ENCODE data around the gene MYCBPAP.

Gene MYCBPAP

DNA sequence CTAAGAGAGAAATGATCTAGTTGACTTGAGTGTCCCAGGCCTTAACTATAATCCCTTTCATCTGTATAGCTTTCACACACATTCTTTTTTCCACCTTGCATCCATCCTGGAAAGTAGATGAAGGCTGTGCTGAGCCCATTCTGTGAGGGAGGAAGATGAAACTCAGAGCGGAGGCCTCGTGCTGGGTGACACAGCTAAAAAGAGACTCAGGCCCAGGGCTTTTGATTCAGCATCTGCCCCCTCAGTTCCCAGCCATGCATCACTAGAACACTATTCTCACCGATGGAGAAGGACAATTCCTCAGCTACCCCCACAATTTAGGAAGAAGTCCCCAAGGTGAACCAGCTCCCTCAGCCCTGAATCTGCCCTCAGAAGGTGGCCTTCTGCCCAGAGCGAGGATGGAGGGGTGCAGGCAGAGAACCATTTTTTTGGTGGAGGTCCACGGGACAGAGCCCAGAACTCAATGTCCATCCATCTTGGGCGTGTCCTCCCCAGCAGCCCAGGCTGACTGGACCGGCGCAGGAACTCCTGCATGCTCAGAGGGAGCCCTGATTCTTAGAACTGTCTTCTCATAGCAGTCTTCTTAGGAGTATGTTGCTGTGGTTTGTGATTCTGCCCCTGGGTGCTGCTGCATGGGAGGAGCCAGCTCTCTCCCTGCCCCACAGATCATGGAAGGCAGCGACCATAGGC lies 5.8 kb upstream of the MYCBPAP start:
- H3K36me3 ChIP-seq (ENCODE audit: control insufficient read depth, insufficient read depth, low read length): no peaks in the 10 kb centered on the region
- H3K27me3 ChIP-seq (ENCODE audit: control insufficient read depth, insufficient read depth, low read length): no peaks in the 10 kb centered on the region
- H3K9me3 ChIP-seq (ENCODE audit: control insufficient read depth, insufficient read depth, low read length): no peaks in the 10 kb centered on the region
- no peak for DNase-seq (ENCODE audit: low read depth, low spot score)
- H3K27ac ChIP-seq (ENCODE audit: low read length): no peak overlapping the region
- H3K4me3 ChIP-seq (ENCODE audit: low read length): no peak overlapping the region
- no CpG with 5 or more reads among the region's 9 CpGs for WGBS (ENCODE audit: insufficient coverage, insufficient read length)
- H3K4me1 ChIP-seq (ENCODE audit: control insufficient read depth, insufficient read depth, low read length): no peaks in the 10 kb centered on the region

DNA sequence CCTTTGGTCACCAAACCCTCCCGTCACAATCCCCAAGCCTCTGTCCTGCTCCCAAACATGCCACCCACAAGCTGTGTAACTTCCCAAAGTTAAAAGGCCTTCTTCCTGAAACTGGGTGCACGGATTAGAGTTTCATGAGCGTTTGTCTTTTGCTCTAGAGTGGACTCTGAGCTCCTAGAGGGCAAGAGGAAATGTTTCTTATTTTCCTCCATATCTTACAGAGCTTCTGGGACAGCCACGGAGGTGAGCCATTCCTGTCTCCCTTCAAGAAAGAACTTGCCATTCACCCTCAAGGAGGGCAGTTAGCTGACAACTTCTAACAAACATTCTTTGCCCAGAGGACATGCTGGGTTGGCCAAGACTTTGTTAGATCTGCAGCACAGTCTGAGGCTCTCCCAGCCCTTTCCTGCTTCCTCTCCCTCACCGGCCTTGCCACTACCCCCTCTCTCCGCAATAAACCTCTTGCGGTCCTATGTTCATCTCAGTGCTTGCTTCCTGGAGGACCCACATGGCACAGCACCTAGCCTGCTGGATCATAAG lies 2.6 kb upstream of the MYCBPAP start:
- WGBS (ENCODE audit: insufficient coverage, insufficient read length): no CpG with 5 or more reads among the region's 7 CpGs
- Histone ChIP-seq H3K9me3 (ENCODE audit: control insufficient read depth, insufficient read depth, low read length) (no peaks in the 10 kb centered on the region), H3K4me3 (ENCODE audit: low read length) (no peak overlapping the region), H3K36me3 (ENCODE audit: control insufficient read depth, insufficient read depth, low read length) (no peaks in the 10 kb centered on the region), H3K4me1 (ENCODE audit: control insufficient read depth, insufficient read depth, low read length) (peaks cover 3% of the 10 kb centered on the region), H3K27me3 (ENCODE audit: control insufficient read depth, insufficient read depth, low read length) (no peaks in the 10 kb centered on the region), H3K27ac (ENCODE audit: low read length) (no peak overlapping the region)
- DNase-seq (ENCODE audit: low read depth, low spot score): no peak

GRCh38 chr17:50506298-50506697 lies 1.9 kb upstream of the MYCBPAP start:
- H3K4me1 ChIP-seq (ENCODE audit: control insufficient read depth, insufficient read depth, low read length): peaks cover 3% of the 10 kb centered on the region
- H3K36me3 ChIP-seq (ENCODE audit: control insufficient read depth, insufficient read depth, low read length): no peaks in the 10 kb centered on the region
- H3K4me3 ChIP-seq (ENCODE audit: low read length): no peak overlapping the region
- no peak overlapping the region for H3K27ac ChIP-seq (ENCODE audit: low read length)
- WGBS (ENCODE audit: insufficient coverage, insufficient read length): no CpG with 5 or more reads among the region's 7 CpGs
- no peak for DNase-seq (ENCODE audit: low read depth, low spot score)
- H3K27me3 ChIP-seq (ENCODE audit: control insufficient read depth, insufficient read depth, low read length): no peaks in the 10 kb centered on the region
- no peaks in the 10 kb centered on the region for H3K9me3 ChIP-seq (ENCODE audit: control insufficient read depth, insufficient read depth, low read length)

DNA sequence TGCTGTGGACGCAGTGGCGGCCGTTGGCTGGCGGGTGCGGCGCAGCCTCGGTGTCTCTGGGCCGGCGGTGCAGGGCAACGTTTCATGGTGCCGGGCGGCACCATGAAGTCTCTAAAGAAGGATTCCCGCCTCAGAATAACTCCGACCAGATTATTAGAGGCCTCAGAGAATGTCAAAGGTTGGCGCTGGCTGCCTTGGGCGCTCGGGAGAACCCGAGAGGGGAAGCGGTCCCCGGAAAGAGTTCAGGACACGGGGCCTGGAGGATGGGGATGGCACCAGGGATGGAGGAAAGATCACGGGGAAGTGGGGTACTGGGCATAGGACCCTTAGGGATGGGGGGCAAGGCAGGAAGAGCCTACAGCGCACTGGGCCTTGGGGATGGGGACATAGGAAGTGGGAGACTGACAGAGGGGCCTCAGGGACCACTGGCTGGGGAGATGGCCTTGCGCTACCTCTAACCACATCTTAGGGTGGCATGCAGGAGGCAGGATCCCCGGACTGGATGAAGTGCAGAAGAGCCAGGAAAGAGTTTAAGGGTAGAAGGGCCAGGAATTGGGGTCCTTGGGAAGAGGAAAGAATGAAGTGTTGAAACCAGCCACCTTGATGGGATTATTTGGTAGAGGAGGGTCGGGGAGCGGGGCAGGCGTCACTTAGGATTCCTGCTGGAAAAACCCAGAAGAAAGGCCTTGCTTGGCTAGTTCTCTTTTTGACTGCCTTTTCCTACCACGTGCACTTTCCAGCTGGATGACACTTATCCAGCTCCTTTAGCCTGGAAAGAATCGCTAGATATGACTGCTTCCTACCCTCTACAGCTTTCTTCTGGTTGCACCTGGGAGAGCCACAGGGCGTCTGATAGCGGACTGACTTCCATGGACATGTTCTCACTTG lies 578 bp downstream of the MYCBPAP start:
- WGBS (ENCODE audit: insufficient coverage, insufficient read length): no CpG with 5 or more reads among the region's 32 CpGs
- no peaks in the 10 kb centered on the region; the same call in 1 of the 2 replicates for H3K27me3 ChIP-seq (ENCODE audit: control insufficient read depth, insufficient read depth, low read length)
- DNase-seq (ENCODE audit: low read depth, low spot score): no peak
- no peaks in the 10 kb centered on the region for H3K36me3 ChIP-seq (ENCODE audit: control insufficient read depth, insufficient read depth, low read length)
- no peaks in the 10 kb centered on the region for H3K9me3 ChIP-seq (ENCODE audit: control insufficient read depth, insufficient read depth, low read length)
- peaks cover 3% of the 10 kb centered on the region for H3K4me1 ChIP-seq (ENCODE audit: control insufficient read depth, insufficient read depth, low read length)
- H3K4me3 ChIP-seq (ENCODE audit: low read length): peak overlapping the region; percentile 81
- no peak overlapping the region for H3K27ac ChIP-seq (ENCODE audit: low read length)

- DNase-seq (ENCODE audit: low read depth, low spot score): no peak
- no CpG with 5 or more reads among the region's 3 CpGs for WGBS (ENCODE audit: insufficient coverage, insufficient read length)
- H3K4me1 ChIP-seq (ENCODE audit: control insufficient read depth, insufficient read depth, low read length): peaks cover 4% of the 10 kb centered on the region
- H3K27me3 ChIP-seq (ENCODE audit: control insufficient read depth, insufficient read depth, low read length): no peaks in the 10 kb centered on the region; the same call in 1 of the 2 replicates
- no peak overlapping the region for H3K27ac ChIP-seq (ENCODE audit: low read length)
- no peaks in the 10 kb centered on the region for H3K36me3 ChIP-seq (ENCODE audit: control insufficient read depth, insufficient read depth, low read length)
- no peak overlapping the region for H3K4me3 ChIP-seq (ENCODE audit: low read length)
- no peaks in the 10 kb centered on the region for H3K9me3 ChIP-seq (ENCODE audit: control insufficient read depth, insufficient read depth, low read length)
Observed at GRCh38 chr17:50511058-50511457, 2.8 kb downstream of the MYCBPAP start.

GRCh38 chr17:50513495-50513894 lies 5.3 kb downstream of the MYCBPAP start:
- no peak overlapping the region for H3K4me3 ChIP-seq (ENCODE audit: low read length)
- no CpG with 5 or more reads among the region's 4 CpGs for WGBS (ENCODE audit: insufficient coverage, insufficient read length)
- no peaks in the 10 kb centered on the region for H3K9me3 ChIP-seq (ENCODE audit: control insufficient read depth, insufficient read depth, low read length)
- no peak overlapping the region for H3K27ac ChIP-seq (ENCODE audit: low read length)
- H3K4me1 ChIP-seq (ENCODE audit: control insufficient read depth, insufficient read depth, low read length): peaks cover 4% of the 10 kb centered on the region
- no peaks in the 10 kb centered on the region; the same call in 1 of the 2 replicates for H3K27me3 ChIP-seq (ENCODE audit: control insufficient read depth, insufficient read depth, low read length)
- H3K36me3 ChIP-seq (ENCODE audit: control insufficient read depth, insufficient read depth, low read length): no peaks in the 10 kb centered on the region
- no peak for DNase-seq (ENCODE audit: low read depth, low spot score)

- Histone ChIP-seq H3K27me3 (ENCODE audit: control insufficient read depth, insufficient read depth, low read length) (no peaks in the 10 kb centered on the region; the same call in 1 of the 2 replicates), H3K9me3 (ENCODE audit: control insufficient read depth, insufficient read depth, low read length) (no peaks in the 10 kb centered on the region), H3K4me1 (ENCODE audit: control insufficient read depth, insufficient read depth, low read length) (0 out of 2 replicates have a peak, but pooled peaks cover 1% of the 10 kb centered on the region), H3K27ac (ENCODE audit: low read length) (no peak overlapping the region), H3K36me3 (ENCODE audit: control insufficient read depth, insufficient read depth, low read length) (no peaks in the 10 kb centered on the region), H3K4me3 (ENCODE audit: low read length) (no peak overlapping the region)
- DNase-seq (ENCODE audit: low read depth, low spot score): no peak
- no CpG with 5 or more reads among the region's 3 CpGs for WGBS (ENCODE audit: insufficient coverage, insufficient read length)
Observed at GRCh38 chr17:50514388-50514787, 6.1 kb downstream of the MYCBPAP start.

DNA sequence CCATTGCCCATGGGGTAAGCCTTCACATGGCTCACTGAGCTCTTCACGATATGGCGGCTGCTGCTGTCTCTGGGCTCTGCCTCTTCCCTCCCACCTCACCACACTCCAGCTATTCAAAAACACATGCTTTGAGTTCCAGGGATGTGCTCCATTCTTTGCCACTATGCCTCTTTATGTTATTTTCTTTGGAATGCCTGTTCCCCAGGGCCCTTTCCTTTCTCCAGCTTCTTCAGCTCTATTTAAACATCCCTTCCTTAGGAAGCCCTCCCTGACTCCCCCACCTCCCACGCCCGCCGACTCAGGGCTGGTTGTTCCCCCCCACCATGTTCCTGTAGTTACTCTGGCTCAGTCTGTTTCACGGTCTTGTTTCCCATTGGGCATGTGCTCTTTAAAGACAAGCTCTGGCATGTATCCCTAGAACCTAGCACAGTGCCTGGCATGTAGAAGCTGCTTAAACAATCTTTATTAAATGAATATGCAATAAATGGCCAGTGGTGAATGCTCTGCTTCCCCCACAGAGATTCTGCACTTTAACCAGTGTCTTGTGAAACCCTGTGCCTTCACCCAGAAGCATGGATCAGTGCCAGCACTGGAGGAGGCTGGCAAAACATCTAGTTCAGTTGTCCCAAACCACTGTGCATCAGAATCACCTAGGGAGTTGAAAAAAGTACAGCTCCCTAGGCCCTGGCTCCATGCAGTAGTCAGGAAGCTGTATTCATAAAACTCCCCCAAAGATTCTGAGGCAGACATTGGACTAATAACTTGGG lies 6.9 kb downstream of the MYCBPAP start:
- Histone ChIP-seq H3K4me3 (ENCODE audit: low read length) (no peak overlapping the region), H3K9me3 (ENCODE audit: control insufficient read depth, insufficient read depth, low read length) (no peaks in the 10 kb centered on the region), H3K4me1 (ENCODE audit: control insufficient read depth, insufficient read depth, low read length) (0 out of 2 replicates have a peak, but pooled peaks cover 1% of the 10 kb centered on the region), H3K27ac (ENCODE audit: low read length) (no peak overlapping the region), H3K27me3 (ENCODE audit: control insufficient read depth, insufficient read depth, low read length) (no peaks in the 10 kb centered on the region; the same call in 1 of the 2 replicates), H3K36me3 (ENCODE audit: control insufficient read depth, insufficient read depth, low read length) (no peaks in the 10 kb centered on the region)
- no CpG with 5 or more reads among the region's 6 CpGs for WGBS (ENCODE audit: insufficient coverage, insufficient read length)
- DNase-seq (ENCODE audit: low read depth, low spot score): no peak

DNA sequence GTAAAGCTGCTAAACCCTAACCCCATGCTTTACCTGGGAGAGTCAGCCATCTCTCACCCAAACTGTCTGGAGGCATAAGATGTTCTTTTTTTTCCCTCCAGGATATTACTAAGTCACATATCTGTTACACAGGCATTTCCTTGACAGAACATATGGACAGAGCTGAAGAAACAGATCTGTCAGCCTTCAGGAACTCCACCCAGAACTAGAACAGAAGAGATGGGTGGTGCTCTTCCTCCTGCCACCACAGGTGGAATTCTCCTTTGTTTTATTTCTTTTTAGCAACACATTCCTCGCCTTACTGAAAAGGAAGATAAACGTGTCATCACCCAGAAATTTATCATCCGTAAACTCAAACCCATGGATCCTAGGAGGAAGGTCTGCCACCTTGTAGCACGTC lies 8.8 kb downstream of the MYCBPAP start:
- WGBS (ENCODE audit: insufficient coverage, insufficient read length): no CpG with 5 or more reads among the region's 4 CpGs
- no peak for DNase-seq (ENCODE audit: low read depth, low spot score)
- no peaks in the 10 kb centered on the region for H3K9me3 ChIP-seq (ENCODE audit: control insufficient read depth, insufficient read depth, low read length)
- H3K4me1 ChIP-seq (ENCODE audit: control insufficient read depth, insufficient read depth, low read length): 0 out of 2 replicates have a peak, but pooled peaks cover 1% of the 10 kb centered on the region
- H3K4me3 ChIP-seq (ENCODE audit: low read length): no peak overlapping the region
- H3K27ac ChIP-seq (ENCODE audit: low read length): no peak overlapping the region
- no peaks in the 10 kb centered on the region for H3K27me3 ChIP-seq (ENCODE audit: control insufficient read depth, insufficient read depth, low read length)
- H3K36me3 ChIP-seq (ENCODE audit: control insufficient read depth, insufficient read depth, low read length): no peaks in the 10 kb centered on the region
